Neural cell (in vitro differentiated cells): Measurements from ENCODE around the gene INSYN2B. TPM values are rescaled to one million over a fixed set of nuclear protein-coding genes. Genes with fewer than 3 reads are reported as not detected.

Experiments
- H2AFZ ChIP-seq: fragments of 200-600, 300-800 bp; sonication (generic), shearing (Covaris generic); 2 replicates; pipeline ENCODE4 v1.6.0; 2014; ENCODE audit warnings: low read depth, mild to moderate bottlenecking, antibody characterized with exemption, low read length, moderate library complexity
- H3F3A ChIP-seq: fragments of 200-600 bp; shearing (Covaris generic); 2 replicates; pipeline ENCODE4 v1.6.1; 2016; ENCODE audit warnings: mild to moderate bottlenecking, moderate library complexity, mixed read lengths, antibody characterized with exemption, low read length; ENCODE audit not compliant: insufficient read depth, poor library complexity, severe bottlenecking
- H3K27ac ChIP-seq: fragments of 200-600, 300-800 bp; sonication (generic), shearing (Covaris generic); 2 replicates; pipeline ENCODE4 v1.5.1; 2014; ENCODE audit warnings: mild to moderate bottlenecking, low read length, moderate library complexity
- H3K27me3 ChIP-seq: fragments of 300-800, 200-600 bp; sonication (generic), shearing (Covaris generic); 2 replicates; pipeline ENCODE4 v1.6.0; 2014; ENCODE audit warnings: mild to moderate bottlenecking, low read depth, low read length, moderate library complexity; ENCODE audit not compliant: insufficient read depth
- H3K36me3 ChIP-seq: fragments of 300-800, 200-600 bp; sonication (generic), shearing (Covaris generic); 2 replicates; pipeline ENCODE4 v1.5.1; 2014; ENCODE audit warnings: mild to moderate bottlenecking, antibody characterized with exemption, low read length, moderate library complexity; ENCODE audit not compliant: insufficient read depth
- H3K4me2 ChIP-seq: fragments of 300-800, 200-600 bp; sonication (generic), shearing (Covaris generic); 2 replicates; pipeline ENCODE4 v1.6.0; 2014; ENCODE audit warnings: mild to moderate bottlenecking, low read length
- H3K4me3 ChIP-seq: fragments of 300-800, 200-600 bp; sonication (generic), shearing (Covaris generic); 2 replicates; pipeline ENCODE4 v1.5.1; 2014; ENCODE audit warnings: mild to moderate bottlenecking, low read length, moderate library complexity
- H3K79me2 ChIP-seq: fragments of 200-600 bp; shearing (Covaris generic); replicated peaks from 2 replicates; pipeline ENCODE4 v1.6.0; 2014; ENCODE audit warnings: mild to moderate bottlenecking, low read length, moderate library complexity; ENCODE audit not compliant: insufficient read depth
- H3K9ac ChIP-seq: fragments of 300-800, 200-600 bp; sonication (generic), shearing (Covaris generic); 2 replicates; pipeline ENCODE4 v1.6.1; 2016; ENCODE audit warnings: mild to moderate bottlenecking, low read length, mixed read lengths
- H3K9me2 ChIP-seq: fragments of 200-600 bp; shearing (Covaris generic); 2 replicates; pipeline ENCODE4 v1.6.1; 2016; ENCODE audit warnings: mild to moderate bottlenecking, low read length, mixed read lengths; ENCODE audit not compliant: insufficient read depth
- H3K9me3 ChIP-seq: fragments of 200-600, 300-800 bp; sonication (generic), shearing (Covaris generic); 2 replicates; pipeline ENCODE4 v1.6.1; 2016; ENCODE audit warnings: mild to moderate bottlenecking, mixed run types, low read length, moderate library complexity, mixed read lengths
- H4K20me1 ChIP-seq: fragments of 200-600 bp; shearing (Covaris generic); 2 replicates; pipeline ENCODE4 v1.6.1; 2016; ENCODE audit warnings: mild to moderate bottlenecking, mixed run types; ENCODE audit not compliant: insufficient read depth
- CTCF ChIP-seq: fragments of 450-650 bp; IDR thresholded peaks from 2 replicates; pipeline ENCODE4 v1.5.1; 2014; ENCODE audit warnings: antibody characterized with exemption, mild to moderate bottlenecking, moderate library complexity; ENCODE audit not compliant: poor library complexity, severe bottlenecking
- EP300 ChIP-seq: fragments of 450-650 bp; conservative IDR thresholded peaks from 2 replicates; pipeline ENCODE4 v1.6.1; 2014; ENCODE audit warnings: antibody characterized with exemption, mild to moderate bottlenecking, moderate library complexity; ENCODE audit not compliant: poor library complexity, severe bottlenecking
- EZH2 ChIP-seq: fragments of 200-600, 300-800 bp; shearing (Covaris generic), sonication (generic); IDR thresholded peaks from 2 replicates; pipeline ENCODE4 v1.6.1; 2014; ENCODE audit warnings: antibody characterized with exemption, low read length, borderline replicate concordance, mild to moderate bottlenecking; ENCODE audit not compliant: insufficient read depth, poor library complexity, severe bottlenecking
- MXI1 ChIP-seq: fragments of 450-650 bp; conservative IDR thresholded peaks from 2 replicates; pipeline ENCODE4 v1.6.1; 2014; ENCODE audit warnings: antibody characterized with exemption, mild to moderate bottlenecking; ENCODE audit not compliant: poor library complexity, severe bottlenecking
- POLR2AphosphoS5 ChIP-seq: IDR thresholded peaks from 2 replicates; pipeline ENCODE4 v1.6.1; 2012
- RAD21 ChIP-seq: fragments of 450-650 bp; conservative IDR thresholded peaks from 2 replicates; pipeline ENCODE4 v1.6.1; 2014; ENCODE audit warnings: antibody characterized with exemption, mild to moderate bottlenecking, moderate library complexity
- REST ChIP-seq: IDR thresholded peaks from 2 replicates; pipeline ENCODE4 v1.6.1; 2012; ENCODE audit warnings: borderline replicate concordance
- SMC3 ChIP-seq: fragments of 450-650 bp; conservative IDR thresholded peaks from 2 replicates; pipeline ENCODE4 v1.6.1; 2014; ENCODE audit warnings: antibody characterized with exemption, mild to moderate bottlenecking, moderate library complexity; ENCODE audit not compliant: poor library complexity
- TAF1 ChIP-seq: IDR thresholded peaks from 2 replicates; pipeline ENCODE4 v1.6.1; 2012; ENCODE audit warnings: low read depth
- polyA plus RNA-seq: library from polyadenylated mRNA; depleted of rRNA; stranded (reverse); fragments of >200 nt; gene quantifications from 2 replicates; pipeline ENCODE4 v1.2.3, GENCODE V29; 2014

INSYN2B gene
- polyA plus RNA-seq, 1 donor from 2014 or later: 0.37 TPM

GRCh38 chr5:169869066-169869465 lies 111.2 kb downstream of the INSYN2B start:
- Histone ChIP-seq H3F3A (no peaks in the 10 kb centered on the region), H4K20me1 (no peaks in the 10 kb centered on the region)

GRCh38 chr5:169867347-169867746 lies 112.9 kb downstream of the INSYN2B start:
- no peak overlapping the region for H2AFZ ChIP-seq
- H4K20me1 ChIP-seq: no peaks in the 10 kb centered on the region
- H3K79me2 ChIP-seq: no peaks in the 10 kb centered on the region
- H3K27me3 ChIP-seq: no peaks in the 10 kb centered on the region
- H3K9me3 ChIP-seq: no peaks in the 10 kb centered on the region
- no peaks in the 10 kb centered on the region for H3K9me2 ChIP-seq
- no peak overlapping the region for H3K4me2 ChIP-seq
- H3K36me3 ChIP-seq: no peaks in the 10 kb centered on the region
- no peak overlapping the region for H3K9ac ChIP-seq
- H3K27ac ChIP-seq: no peak overlapping the region
- no peak overlapping the region for H3K4me3 ChIP-seq
- H3F3A ChIP-seq: no peaks in the 10 kb centered on the region
- no peak for TF ChIP-seq RAD21
- TF ChIP-seq TAF1: no peak
- no peak for TF ChIP-seq SMC3
- TF ChIP-seq EZH2: no peak
- TF ChIP-seq MXI1: no peak
- TF ChIP-seq POLR2AphosphoS5: no peak
- TF ChIP-seq CTCF: no peak
- TF ChIP-seq EP300: no peak

More at GRCh38 chr5:169869066-169869465, 111.2 kb downstream of the INSYN2B start:
- Histone ChIP-seq H3K9me2 (no peaks in the 10 kb centered on the region), H3K27ac (no peak overlapping the region), H3K79me2 (no peaks in the 10 kb centered on the region), H3K9me3 (no peaks in the 10 kb centered on the region), H3K27me3 (no peaks in the 10 kb centered on the region), H3K36me3 (no peaks in the 10 kb centered on the region), H3K4me3 (peak overlapping the region; percentile 40), H3K9ac (no peak overlapping the region), H3K4me2 (peak overlapping the region; percentile 42), H2AFZ (no peak overlapping the region)
- TF ChIP-seq REST: no peak
- TF ChIP-seq EP300: no peak
- no peak for TF ChIP-seq POLR2AphosphoS5
- no peak for TF ChIP-seq MXI1
- no peak for TF ChIP-seq TAF1
- no peak for TF ChIP-seq CTCF
- no peak for TF ChIP-seq RAD21
- no peak for TF ChIP-seq EZH2
- no peak for TF ChIP-seq SMC3
